ENCODE measurements around the gene CDK14. TPM values are rescaled to one million over a fixed set of nuclear protein-coding genes. Genes with fewer than 3 reads are reported as not detected.

Gene CDK14
- polyA plus RNA-seq, 3 donors = 1.7 to 2.5 (median 2.1) TPM

- no peak for TF ChIP-seq CTCF (IDR thresholded peaks at IDR 0.05)
- Histone ChIP-seq H3K27ac (ENCODE audit: low read depth in 1 of 2, low read length in 2 of 2) (no peak overlapping the region), H2AFZ (ENCODE audit: insufficient read depth, low read depth, low read length, poor library complexity, severe bottlenecking) (no peak overlapping the region), H3K4me1 (ENCODE audit: control insufficient read depth in 1 of 2, insufficient read depth in 2 of 2, low read length in 2 of 2) (no peaks in the 10 kb centered on the region), H4K20me1 (ENCODE audit: insufficient read depth, low read length) (no peaks in the 10 kb centered on the region), H3K36me3 (replicated peaks in 1 of 2; ENCODE audit: control insufficient read depth in 1 of 2, insufficient read depth in 2 of 2, low read length in 2 of 2) (no peaks in the 10 kb centered on the region), H3K4me2 (replicated peaks; ENCODE audit: extremely low read depth, low read length, poor library complexity, severe bottlenecking) (no peak overlapping the region), H3K4me3 (replicated peaks in 1 of 3; ENCODE audit: low read depth in 2 of 3, low read length in 3 of 3) (no peak overlapping the region), H3K9ac (ENCODE audit: insufficient read depth, low read length, poor library complexity, severe bottlenecking) (no peak overlapping the region), H3K79me2 (ENCODE audit: insufficient read depth, low read length) (no peaks in the 10 kb centered on the region), H3K9me3 (replicated peaks in 1 of 2; ENCODE audit: control insufficient read depth in 1 of 2, insufficient read depth in 1 of 2, low read length in 2 of 2) (no peaks in the 10 kb centered on the region), H3K27me3 (ENCODE audit: control insufficient read depth in 2 of 2, insufficient read depth in 2 of 2, low read length in 2 of 2) (no peaks in the 10 kb centered on the region)
- no peak for DNase-seq
- intact Hi-C loops (cut with micrococcal nuclease) = no loop called here
- Mint-ChIP-seq H3K36me3 (no peaks in the 10 kb centered on the region), H3K4me1 (no peaks in the 10 kb centered on the region), H3K4me3 (no peak overlapping the region), H3K27ac (no peak overlapping the region), H3K9me3 (peaks cover 0 to 1% (median 0%) of the 10 kb centered on the region in 7 donors), H3K27me3 (ENCODE audit: low read depth in 3 of 3) (peaks cover 0 to 3% (median 3%) of the 10 kb centered on the region in 3 donors)
- WGBS (ENCODE audit: insufficient coverage) = 100% methylated on average over 1 of the region's 4 CpGs
Observed at GRCh38 chr7:91249506-91250233, 653.5 kb downstream of the CDK14 start.

GRCh38 chr7:91250706-91251105, 654.6 kb downstream of the CDK14 start:
- Histone ChIP-seq H3K79me2 (ENCODE audit: insufficient read depth, low read length) (no peaks in the 10 kb centered on the region), H3K27me3 (ENCODE audit: control insufficient read depth in 2 of 2, insufficient read depth in 2 of 2, low read length in 2 of 2) (no peaks in the 10 kb centered on the region), H4K20me1 (ENCODE audit: insufficient read depth, low read length) (no peaks in the 10 kb centered on the region), H3K27ac (ENCODE audit: low read depth in 1 of 2, low read length in 2 of 2) (no peak overlapping the region), H3K9me3 (replicated peaks in 1 of 2; ENCODE audit: control insufficient read depth in 1 of 2, insufficient read depth in 1 of 2, low read length in 2 of 2) (no peaks in the 10 kb centered on the region), H3K36me3 (replicated peaks in 1 of 2; ENCODE audit: control insufficient read depth in 1 of 2, insufficient read depth in 2 of 2, low read length in 2 of 2) (no peaks in the 10 kb centered on the region), H3K4me3 (replicated peaks in 1 of 3; ENCODE audit: low read depth in 2 of 3, low read length in 3 of 3) (no peak overlapping the region), H3K9ac (ENCODE audit: insufficient read depth, low read length, poor library complexity, severe bottlenecking) (no peak overlapping the region), H3K4me1 (ENCODE audit: control insufficient read depth in 1 of 2, insufficient read depth in 2 of 2, low read length in 2 of 2) (no peaks in the 10 kb centered on the region), H2AFZ (ENCODE audit: insufficient read depth, low read depth, low read length, poor library complexity, severe bottlenecking) (no peak overlapping the region), H3K4me2 (replicated peaks; ENCODE audit: extremely low read depth, low read length, poor library complexity, severe bottlenecking) (no peak overlapping the region)
- H3K9me3 Mint-ChIP-seq = peaks cover 2 to 11% (median 4%) of the 10 kb centered on the region in 7 donors
- no peak for DNase-seq
- peaks cover 0 to 5% (median 3%) of the 10 kb centered on the region in 3 donors for H3K27me3 Mint-ChIP-seq (ENCODE audit: low read depth in 3 of 3)
- intact Hi-C loops (cut with micrococcal nuclease) = no loop called here
- no peak overlapping the region for H3K27ac Mint-ChIP-seq
- H3K4me3 Mint-ChIP-seq = no peak overlapping the region
- no peaks in the 10 kb centered on the region for H3K4me1 Mint-ChIP-seq
- H3K36me3 Mint-ChIP-seq = no peaks in the 10 kb centered on the region
- 90% methylated on average over 2 of the region's 4 CpGs for WGBS (ENCODE audit: insufficient coverage)
- TF ChIP-seq CTCF (IDR thresholded peaks at IDR 0.05) = no peak
